B cell (primary cell): ENCODE results near the gene ALKBH5. TPM values are rescaled to one million over a fixed set of nuclear protein-coding genes. Genes with fewer than 3 reads are reported as not detected.

Experiments used
- ATAC-seq: fragments of 200-7000 bp; cut with Tn5 transposase; one replicate; pipeline ENCODE4 v1.10.0; 2021; ENCODE audit warnings: low read depth, mild to moderate bottlenecking, moderate number of reproducible peaks, moderate library complexity
- CTCF ChIA-PET: fragments of 350-600 bp; sonication (Branson Sonifier 250); formaldehyde crosslinking; loops from one replicate; lab custom pipeline; 2021; ENCODE audit warnings: antibody characterized with exemption, inconsistent platforms; lab: Charles Lee
- POLR2A ChIA-PET: fragments of 350-600 bp; sonication (Branson Sonifier 250); formaldehyde crosslinking; loops from one replicate; lab custom pipeline; 2021; ENCODE audit warnings: antibody characterized with exemption; lab: Charles Lee
- DNase-seq: peaks from one replicate; pipeline ENCODE4 v3.0.0; 2013
- H2AFZ ChIP-seq: 2 replicates; pipeline ENCODE4 v1.6.1; 2012; ENCODE audit warnings: mild to moderate bottlenecking, low read depth, low read length; ENCODE audit not compliant: insufficient read depth, poor library complexity, severe bottlenecking
- H3K27ac ChIP-seq, 2 donors: 1 replicate in 1 of 2; 2 replicates in 1 of 2; pipeline ENCODE4 v1.5.1; 2012 to 2013; ENCODE audit warnings: low read length in 2 of 2, mild to moderate bottlenecking in 2 of 2, moderate library complexity in 1 of 2
- H3K27me3 ChIP-seq, 4 experiments: fragments of 200-600 bp in 1 of 4; sonication (generic) in 1 of 4; replicated peaks in 1 of 4; 1 replicate in 2 of 4; 2 replicates in 2 of 4; pipeline versions ENCODE4 v1.6.1 to v1.7.0; 2013 to 2016; ENCODE audit warnings: low read length in 3 of 4, mild to moderate bottlenecking in 2 of 4, mixed read lengths in 1 of 4, moderate library complexity in 1 of 4; ENCODE audit not compliant: insufficient read depth in 4 of 4, control insufficient read depth in 3 of 4; ENCODE audit errors: control extremely low read depth in 1 of 4
- H3K36me3 ChIP-seq, 2 experiments: replicated peaks in 1 of 2; 1 replicate in 1 of 2; 2 replicates in 1 of 2; pipeline versions ENCODE4 v1.6.1 to v1.7.1; 2013; ENCODE audit warnings: low read length in 1 of 2; ENCODE audit not compliant: insufficient read depth in 2 of 2, control insufficient read depth in 1 of 2; ENCODE audit errors: control extremely low read depth in 1 of 2, extremely low read depth in 1 of 2
- H3K4me1 ChIP-seq, 2 donors: fragments of 200-600 bp in 1 of 2; sonication (generic) in 1 of 2; 1 replicate in 1 of 2; 2 replicates in 1 of 2; pipeline versions ENCODE4 v1.5.1 to v1.6.1; 2013 to 2017; ENCODE audit warnings: low read length in 2 of 2; ENCODE audit not compliant: control insufficient read depth in 2 of 2, insufficient read depth in 2 of 2
- H3K4me2 ChIP-seq: replicated peaks from 2 replicates; pipeline ENCODE3; 2012; ENCODE audit warnings: mild to moderate bottlenecking, low read depth, low read length; ENCODE audit not compliant: poor library complexity, severe bottlenecking
- H3K4me3 ChIP-seq, 5 experiments: fragments of 200-600 bp in 1 of 5; sonication (generic) in 1 of 5; 1 replicate in 3 of 5; 2 replicates in 2 of 5; pipeline versions ENCODE4 v1.5.1 to v1.7.0; 2011 to 2016; ENCODE audit warnings: low read length in 4 of 5, mild to moderate bottlenecking in 4 of 5, low read depth in 2 of 5, control low read depth in 1 of 5, moderate library complexity in 1 of 5; ENCODE audit not compliant: insufficient read depth in 1 of 5; ENCODE audit errors: control extremely low read depth in 1 of 5, extremely low read depth in 1 of 5
- H3K79me2 ChIP-seq: fragments of 200-600 bp; sonication (generic); one replicate; pipeline ENCODE4 v1.6.0; 2016; ENCODE audit warnings: low read length; ENCODE audit not compliant: control insufficient read depth, insufficient read depth
- H3K9ac ChIP-seq: fragments of 200-600 bp; sonication (generic); 2 replicates; pipeline ENCODE4 v1.6.1; 2017; ENCODE audit warnings: mild to moderate bottlenecking, low read length, moderate library complexity
- H3K9me3 ChIP-seq, 3 donors: one replicate each; pipeline versions ENCODE4 v1.6.1 to v1.7.1; 2013; ENCODE audit warnings: low read length in 2 of 3; ENCODE audit not compliant: control insufficient read depth in 2 of 3, insufficient read depth in 1 of 3; ENCODE audit errors: control extremely low read depth in 1 of 3
- H4K20me1 ChIP-seq: 2 replicates; pipeline ENCODE4 v1.6.0; 2012; ENCODE audit warnings: mild to moderate bottlenecking, low read length; ENCODE audit not compliant: insufficient read depth, control insufficient read depth, poor library complexity, severe bottlenecking
- H3K27ac Mint-ChIP-seq: one replicate; pipeline ENCODE4 v1.8.0; 2021; ENCODE audit warnings: mixed read lengths
- H3K27me3 Mint-ChIP-seq: one replicate; pipeline ENCODE4 v1.8.0; 2021; ENCODE audit warnings: mixed read lengths
- H3K4me1 Mint-ChIP-seq: one replicate; pipeline ENCODE4 v1.8.0; 2021; ENCODE audit warnings: mixed read lengths
- H3K4me3 Mint-ChIP-seq: one replicate; pipeline ENCODE4 v1.8.0; 2021; ENCODE audit warnings: mixed read lengths
- H3K9me3 Mint-ChIP-seq: one replicate; pipeline ENCODE4 v1.8.0; 2022; ENCODE audit warnings: mixed read lengths; ENCODE audit not compliant: insufficient read depth
- CTCF ChIP-seq: fragments of 200-600 bp; IDR thresholded peaks from one replicate; pipeline ENCODE4 v1.8.0; 2022; ENCODE audit warnings: antibody characterized with exemption, mild to moderate bottlenecking
- EZH2 ChIP-seq: IDR thresholded peaks from 2 replicates; pipeline ENCODE4 v1.6.1; 2012; ENCODE audit warnings: borderline replicate concordance, low read depth, mild to moderate bottlenecking, moderate library complexity, low read length; ENCODE audit not compliant: insufficient read depth, poor library complexity, severe bottlenecking
- WGBS: methylation state at CpG from one replicate; pipeline ENCODE4 v1.1.5; 2013; ENCODE audit warnings: missing lambda C conversion rate; ENCODE audit not compliant: insufficient coverage; 5-methylcytosine and 5-hydroxymethylcytosine counted together
- intact Hi-C: fragments of 100-400 bp; cut with micrococcal nuclease; formaldehyde crosslinking; loops from one replicate; pipeline ENCODE4 v1.10.0; 2022
- polyA plus RNA-seq: library from polyadenylated mRNA; depleted of rRNA; stranded (reverse); fragments of >200 nt; gene quantifications from 2 replicates; pipeline ENCODE4 v1.2.3, GENCODE V29; 2012
- total RNA-seq, 2 donors: library from RNA; stranded (reverse); fragments of 120-200 nt in 1 of 2; gene quantifications; 1 replicate in 1 of 2; 2 replicates in 1 of 2; pipeline versions ENCODE4 v1.2.3 to v1.2.4, GENCODE V29; 2013 to 2022

ALKBH5 gene
- total and polyA plus RNA-seq, 2 donors (not counting 1 experiment from before 2014, with no cell fraction given) = 63.3 to 104 TPM

GRCh38 chr17:18227635-18228034 is 44.0 kb downstream of the ALKBH5 start:
- Mint-ChIP-seq H3K9me3 (no peaks in the 10 kb centered on the region), H3K4me3 (no peak overlapping the region), H3K27me3 (no peaks in the 10 kb centered on the region), H3K27ac (no peak overlapping the region), H3K4me1 (peaks cover 10% of the 10 kb centered on the region)
- DNase-seq (no peak), ATAC-seq (no peak)
- no peaks in the 10 kb centered on the region for H3K36me3 ChIP-seq
- POLR2A ChIA-PET = no interaction called here
- TF ChIP-seq CTCF (no peak), EZH2 (no peak)
- intact Hi-C loops = no loop called here
- peaks cover 13% of the 10 kb centered on the region for H3K79me2 ChIP-seq
- peaks cover 10 to 16% of the 10 kb centered on the region in 2 donors for H3K4me1 ChIP-seq
- no peaks in the 10 kb centered on the region for H3K27me3 ChIP-seq
- H3K4me3 ChIP-seq = no peak overlapping the region
- WGBS = 95% methylated on average over 4 of the region's 5 CpGs
- H3K4me2 ChIP-seq = no peak overlapping the region
- no peak overlapping the region for H3K9ac ChIP-seq
- no peak overlapping the region for H3K27ac ChIP-seq
- H3K9me3 ChIP-seq = no peaks in the 10 kb centered on the region
- no peaks in the 10 kb centered on the region for H4K20me1 ChIP-seq
- no peak overlapping the region for H2AFZ ChIP-seq
- CTCF ChIA-PET = no interaction called here

- intact Hi-C loops = no loop called here
- Histone ChIP-seq H3K9ac (no peak overlapping the region), H3K4me1 (peaks cover 10 to 16% of the 10 kb centered on the region in 2 donors), H3K79me2 (peaks cover 13% of the 10 kb centered on the region), H2AFZ (no peak overlapping the region), H3K4me2 (no peak overlapping the region), H3K4me3 (no peak overlapping the region), H3K36me3 (no peaks in the 10 kb centered on the region), H4K20me1 (no peaks in the 10 kb centered on the region), H3K27me3 (no peaks in the 10 kb centered on the region), H3K27ac (no peak overlapping the region), H3K9me3 (no peaks in the 10 kb centered on the region)
- no peak for TF ChIP-seq EZH2
- no peak for TF ChIP-seq CTCF
- CTCF ChIA-PET = interaction anchor here (1.0 kb wide), 1 partner anchor 12 kb away, joined by 3 read pairs; no protein-coding TSS in a partner anchor
- peaks cover 10% of the 10 kb centered on the region for H3K4me1 Mint-ChIP-seq
- DNase-seq (no peak), ATAC-seq (no peak)
- no peaks in the 10 kb centered on the region for H3K9me3 Mint-ChIP-seq
- POLR2A ChIA-PET = no interaction called here
- H3K4me3 Mint-ChIP-seq = no peak overlapping the region
- WGBS = 98% methylated on average over 10 of the region's 10 CpGs
- H3K27ac Mint-ChIP-seq = no peak overlapping the region
- no peaks in the 10 kb centered on the region for H3K27me3 Mint-ChIP-seq
These were observed 44.6 kb downstream of the ALKBH5 start for GRCh38 chr17:18228176-18228682.
